AG08395 (cell line): ENCODE data around the gene CFL1.

Source experiments
- DNase-seq: peaks from one replicate; pipeline ENCODE4 v3.0.0; 2012; ENCODE audit warnings: mixed read lengths, low spot score

Gene CFL1

GRCh38 chr11:65869643-65870306, 11.8 kb upstream of the CFL1 start:
- DNase-seq: no peak

GRCh38 chr11:65868907-65869306, 10.9 kb upstream of the CFL1 start:
- DNase-seq: no peak

GRCh38 chr11:65868076-65868667, 10.2 kb upstream of the CFL1 start:
- DNase-seq: no peak

GRCh38 chr11:65867284-65868071, 9.5 kb upstream of the CFL1 start:
- no peak for DNase-seq

GRCh38 chr11:65866509-65867283, 8.7 kb upstream of the CFL1 start:
- no peak for DNase-seq

GRCh38 chr11:65865550-65866172, 7.7 kb upstream of the CFL1 start:
- DNase-seq: no peak

- DNase-seq: no peak
Observed at GRCh38 chr11:65864706-65865471, 6.9 kb upstream of the CFL1 start.

GRCh38 chr11:65863889-65864705, 6.1 kb upstream of the CFL1 start:
- DNase-seq: no peak

- no peak for DNase-seq
Observed at GRCh38 chr11:65862941-65863888, 5.2 kb upstream of the CFL1 start.

- DNase-seq: no peak
Observed at GRCh38 chr11:65862191-65862735, 4.3 kb upstream of the CFL1 start.

- no peak for DNase-seq
Observed at GRCh38 chr11:65861533-65862183, 3.7 kb upstream of the CFL1 start.

GRCh38 chr11:65861165-65861505, 3.2 kb upstream of the CFL1 start:
- no peak for DNase-seq

- DNase-seq: peak; percentile 93
Observed at GRCh38 chr11:65860278-65861164, 2.5 kb upstream of the CFL1 start, which contains the start of gene MUS81. Gene MUS81, plus strand, starts transcription at chr11:65860433. Its CDS starts 321 bp downstream, at chr11:65860754.

- DNase-seq: no peak
Observed at GRCh38 chr11:65859812-65860277, 1.9 kb upstream of the CFL1 start.

GRCh38 chr11:65859095-65859811, 1.3 kb upstream of the CFL1 start:
- peak; percentile 95 for DNase-seq

- DNase-seq: no peak
Observed at GRCh38 chr11:65858681-65859087, 704 bp upstream of the CFL1 start.

GRCh38 chr11:65857500-65857852, 504 bp downstream of the CFL1 start:
- DNase-seq: no peak
